ENCODE measurements around the gene MTAP. TPM values are rescaled to one million over a fixed set of nuclear protein-coding genes. Genes with fewer than 3 reads are reported as not detected.
A peak's percentile ranks its signal among the peaks of the same experiment; 100 is the strongest.

MTAP gene
- total RNA-seq, 1 donor from 2014 or later = 43.2 TPM

DNA sequence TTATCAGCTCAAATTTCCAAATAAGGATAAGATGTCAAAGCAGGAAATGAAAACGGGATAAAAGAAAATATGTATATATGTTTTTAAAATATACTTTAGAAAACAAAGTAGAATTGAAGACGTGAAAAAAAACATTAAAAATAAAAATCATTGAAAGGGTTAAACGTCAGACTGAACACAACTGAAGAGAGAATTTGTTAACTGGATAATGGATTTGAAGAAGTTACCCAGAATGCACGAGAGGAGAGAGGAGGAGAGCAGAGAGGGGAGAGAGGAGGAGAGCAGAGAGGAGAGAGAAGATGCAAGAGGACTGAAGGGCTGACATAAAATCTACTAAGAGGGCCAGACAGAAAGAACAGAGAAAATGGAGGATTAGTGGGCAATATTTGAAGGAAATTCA lies 103.8 kb downstream of the MTAP start:
- ChIA-PET CTCF (no interaction called here), POLR2A (no interaction called here)
- Mint-ChIP-seq H3K27me3 (no peaks in the 10 kb centered on the region), H3K9me3 (peaks cover 35% of the 10 kb centered on the region), H3K4me3 (no peak overlapping the region), H3K4me1 (peaks cover 3% of the 10 kb centered on the region), H3K27ac (no peak overlapping the region), H3K36me3 (ENCODE audit: low read depth) (peaks cover 23% of the 10 kb centered on the region)
- no peak for ATAC-seq (ENCODE audit: low read depth)
- no peak for DNase-seq
- intact Hi-C loops (cut with micrococcal nuclease) = no loop called here
- TF ChIP-seq, protein P1, sequence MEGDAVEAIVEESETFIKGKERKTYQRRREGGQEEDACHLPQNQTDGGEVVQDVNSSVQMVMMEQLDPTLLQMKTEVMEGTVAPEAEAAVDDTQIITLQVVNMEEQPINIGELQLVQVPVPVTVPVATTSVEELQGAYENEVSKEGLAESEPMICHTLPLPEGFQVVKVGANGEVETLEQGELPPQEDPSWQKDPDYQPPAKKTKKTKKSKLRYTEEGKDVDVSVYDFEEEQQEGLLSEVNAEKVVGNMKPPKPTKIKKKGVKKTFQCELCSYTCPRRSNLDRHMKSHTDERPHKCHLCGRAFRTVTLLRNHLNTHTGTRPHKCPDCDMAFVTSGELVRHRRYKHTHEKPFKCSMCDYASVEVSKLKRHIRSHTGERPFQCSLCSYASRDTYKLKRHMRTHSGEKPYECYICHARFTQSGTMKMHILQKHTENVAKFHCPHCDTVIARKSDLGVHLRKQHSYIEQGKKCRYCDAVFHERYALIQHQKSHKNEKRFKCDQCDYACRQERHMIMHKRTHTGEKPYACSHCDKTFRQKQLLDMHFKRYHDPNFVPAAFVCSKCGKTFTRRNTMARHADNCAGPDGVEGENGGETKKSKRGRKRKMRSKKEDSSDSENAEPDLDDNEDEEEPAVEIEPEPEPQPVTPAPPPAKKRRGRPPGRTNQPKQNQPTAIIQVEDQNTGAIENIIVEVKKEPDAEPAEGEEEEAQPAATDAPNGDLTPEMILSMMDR (IDR thresholded peaks at IDR 0.05) = no peak

DNA sequence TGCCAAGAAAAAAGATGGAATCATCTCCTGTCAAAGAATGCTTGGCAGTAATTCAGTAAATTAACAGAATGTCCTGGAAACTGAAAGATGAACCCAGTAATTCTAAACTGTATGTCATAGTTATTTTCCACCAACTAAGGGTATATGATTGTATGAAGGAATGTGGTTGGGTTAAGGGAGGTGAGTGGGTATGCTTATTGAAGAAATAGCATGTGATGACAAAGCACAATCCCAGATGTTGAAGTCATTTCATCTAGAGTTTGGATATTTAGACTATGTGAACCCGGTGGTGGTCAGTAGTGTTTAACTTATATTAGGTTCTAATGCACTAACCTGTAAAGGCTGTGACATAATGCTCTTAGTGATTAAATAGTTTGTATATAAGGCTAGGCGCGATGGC lies 104.4 kb downstream of the MTAP start:
- intact Hi-C loops (cut with micrococcal nuclease) = no loop called here
- ChIA-PET POLR2A (no interaction called here), CTCF (no interaction called here)
- Mint-ChIP-seq H3K4me3 (no peak overlapping the region), H3K36me3 (ENCODE audit: low read depth) (peaks cover 23% of the 10 kb centered on the region), H3K27ac (no peak overlapping the region), H3K9me3 (peaks cover 39% of the 10 kb centered on the region), H3K27me3 (no peaks in the 10 kb centered on the region), H3K4me1 (peaks cover 3% of the 10 kb centered on the region)
- ATAC-seq (ENCODE audit: low read depth) (no peak), DNase-seq (no peak)
- TF ChIP-seq, protein P1 (IDR thresholded peaks at IDR 0.05) = no peak

DNA sequence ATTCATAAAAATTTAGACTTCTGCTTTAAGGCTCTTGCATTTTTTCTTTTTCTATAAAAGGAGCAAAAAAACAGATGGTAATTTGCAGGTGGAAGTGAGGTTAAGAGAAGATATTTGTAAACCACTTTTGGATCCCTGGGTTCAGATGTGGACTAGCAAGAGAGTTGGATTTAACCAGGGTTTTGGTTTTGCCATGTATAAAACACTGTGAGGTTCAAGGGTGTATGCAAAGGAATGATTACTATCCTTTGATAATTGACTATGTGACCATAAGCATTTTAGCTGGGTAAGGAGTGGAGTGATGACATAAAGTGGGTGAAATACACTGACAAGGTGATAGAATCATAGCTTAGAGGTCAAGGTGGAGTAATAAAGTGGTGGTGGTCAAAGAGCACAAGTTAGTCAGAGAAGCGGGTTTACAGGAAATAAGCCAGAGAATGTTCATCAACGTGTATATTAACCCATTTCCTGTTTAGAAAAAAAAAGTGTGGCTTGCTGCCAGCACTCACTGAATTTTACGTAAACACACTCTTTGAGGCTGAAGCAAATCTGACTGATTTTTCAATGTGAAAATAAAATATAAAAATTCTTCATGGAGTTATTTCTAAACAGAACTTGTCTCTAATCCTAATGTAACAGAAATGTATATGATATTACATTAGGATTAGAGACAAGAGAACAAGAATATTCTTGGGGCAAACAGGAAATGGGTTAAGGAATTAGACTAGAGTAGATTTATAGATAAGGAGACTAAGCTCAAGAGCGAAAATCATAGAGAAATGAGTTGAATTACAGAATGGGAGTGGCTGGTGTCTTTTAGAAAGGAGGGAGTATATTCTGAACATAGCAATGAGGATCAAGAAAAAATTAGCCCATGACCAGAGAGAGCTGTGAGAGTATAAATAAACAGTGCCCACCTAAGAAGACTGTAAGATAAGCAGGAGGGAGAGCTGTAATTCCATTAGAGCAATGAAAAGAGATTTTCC lies 117.2 kb downstream of the MTAP start:
- ChIA-PET CTCF (no interaction called here), POLR2A (no interaction called here)
- H3K9me3 Mint-ChIP-seq = peaks cover 9% of the 10 kb centered on the region
- peaks cover 15% of the 10 kb centered on the region for H3K4me1 Mint-ChIP-seq
- TF ChIP-seq, protein P1 (IDR thresholded peaks at IDR 0.05) = no peak
- H3K36me3 Mint-ChIP-seq (ENCODE audit: low read depth) = no peaks in the 10 kb centered on the region
- no peak overlapping the region for H3K27ac Mint-ChIP-seq
- DNase-seq (no peak), ATAC-seq (ENCODE audit: low read depth) (peak; percentile 28)
- intact Hi-C loops (cut with micrococcal nuclease) = no loop called here
- H3K4me3 Mint-ChIP-seq = peak overlapping the region; percentile 0
- H3K27me3 Mint-ChIP-seq = no peaks in the 10 kb centered on the region

DNA sequence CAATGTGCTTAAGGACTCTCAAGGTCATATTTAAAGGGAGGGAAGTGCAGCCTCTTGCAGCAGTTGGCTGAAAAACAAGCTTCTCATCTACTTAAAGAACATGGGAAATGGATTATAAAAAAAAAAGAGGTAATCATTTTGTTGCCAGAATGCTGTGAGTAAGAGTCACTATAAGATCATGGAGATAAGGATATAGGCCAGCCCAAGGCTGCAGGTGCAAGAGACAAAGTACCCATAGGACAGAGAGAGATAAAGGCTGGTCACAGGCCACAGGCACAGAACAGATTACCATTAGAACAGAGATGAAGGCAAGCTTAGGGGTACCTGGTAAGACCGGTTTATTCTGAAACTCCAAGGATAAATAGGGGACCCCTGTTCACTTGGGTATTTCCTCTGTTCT lies 121.3 kb downstream of the MTAP start:
- H3K4me1 Mint-ChIP-seq = peaks cover 13% of the 10 kb centered on the region
- ChIA-PET POLR2A (no interaction called here), CTCF (no interaction called here)
- no peaks in the 10 kb centered on the region for H3K27me3 Mint-ChIP-seq
- DNase-seq (no peak), ATAC-seq (ENCODE audit: low read depth) (no peak)
- H3K36me3 Mint-ChIP-seq (ENCODE audit: low read depth) = no peaks in the 10 kb centered on the region
- no peak overlapping the region for H3K27ac Mint-ChIP-seq
- TF ChIP-seq, protein P1 (IDR thresholded peaks at IDR 0.05) = no peak
- peaks cover 2% of the 10 kb centered on the region for H3K9me3 Mint-ChIP-seq
- intact Hi-C loops (cut with micrococcal nuclease) = no loop called here
- H3K4me3 Mint-ChIP-seq = no peak overlapping the region

DNA sequence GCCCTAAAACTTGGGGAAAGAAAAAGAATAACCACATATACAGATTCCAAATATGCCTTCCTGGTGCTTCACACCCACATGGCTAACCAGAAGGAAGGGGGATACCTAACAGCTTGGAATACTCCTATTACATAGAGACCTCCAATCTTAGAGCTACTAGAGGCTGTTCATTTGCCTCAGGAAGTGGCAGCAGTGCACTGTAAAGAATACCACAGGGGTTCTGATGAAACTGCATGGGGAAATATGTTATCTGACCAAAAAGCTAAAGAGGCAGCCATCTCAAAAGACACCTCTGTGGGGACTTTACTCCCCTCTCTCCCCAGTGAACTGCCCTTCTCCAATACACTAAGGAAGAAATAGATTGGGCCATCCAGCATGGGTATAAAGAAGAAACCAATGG lies 125.3 kb downstream of the MTAP start:
- CTCF ChIA-PET = no interaction called here
- no peak for DNase-seq
- Mint-ChIP-seq H3K9me3 (no peaks in the 10 kb centered on the region), H3K4me3 (no peak overlapping the region), H3K36me3 (ENCODE audit: low read depth) (peaks cover 4% of the 10 kb centered on the region), H3K27me3 (no peaks in the 10 kb centered on the region), H3K27ac (no peak overlapping the region), H3K4me1 (no peaks in the 10 kb centered on the region)
- no peak for ATAC-seq (ENCODE audit: low read depth)
- POLR2A ChIA-PET = no interaction called here
- TF ChIP-seq, protein P1 (IDR thresholded peaks at IDR 0.05) = no peak
- intact Hi-C loops (cut with micrococcal nuclease) = no loop called here
